GM19455 (cell line): Measurements from ENCODE around the gene ATL2.

Experiments
- ATAC-seq: cut with Tn5 transposase; IDR thresholded peaks from one replicate; pipeline ENCODE4 v1.9.1; 2021; ENCODE audit not compliant: unreplicated experiment

ATL2 gene

DNA sequence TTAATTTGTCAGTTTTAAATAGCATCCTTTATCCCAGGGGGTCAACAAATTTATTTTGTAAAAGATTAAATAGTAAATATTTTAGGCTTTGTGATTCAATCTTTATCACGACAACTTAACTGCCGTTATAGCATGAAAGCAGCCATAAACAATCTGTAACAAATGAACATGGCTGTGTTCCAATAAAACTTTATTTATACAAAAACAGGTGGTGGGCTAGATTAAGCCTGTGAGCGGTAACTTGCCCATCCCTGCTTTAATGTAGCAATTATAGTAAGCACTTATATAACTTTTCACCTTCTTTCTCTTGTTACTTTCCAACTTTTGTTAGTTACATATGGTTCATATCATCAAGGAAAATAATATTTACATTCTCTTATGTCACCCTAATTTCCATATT is 121.9 kb downstream of the ATL2 start:
- no peak for ATAC-seq

DNA sequence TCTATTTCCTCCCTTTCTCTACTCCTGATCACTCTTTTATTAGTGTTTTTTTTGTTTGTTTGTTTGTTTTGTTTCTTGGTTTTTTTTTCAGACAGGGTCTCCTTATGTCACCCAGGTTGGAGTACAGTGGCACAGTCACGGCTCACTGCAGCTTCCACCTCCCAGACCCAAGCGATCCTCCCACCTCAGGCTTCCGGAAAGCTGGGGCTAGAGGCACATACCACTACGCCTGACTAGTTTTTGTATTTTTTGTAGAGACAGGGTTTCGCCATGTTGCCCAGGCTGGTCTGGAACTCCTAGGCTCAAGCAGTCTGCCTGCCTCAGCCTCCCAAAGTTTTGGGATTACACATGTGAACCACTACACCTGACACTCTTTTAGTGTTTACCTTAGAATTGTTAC is 122.3 kb downstream of the ATL2 start:
- ATAC-seq = no peak

GRCh38 chr2:38251940-38252339 is 125.1 kb downstream of the ATL2 start:
- no peak for ATAC-seq

DNA sequence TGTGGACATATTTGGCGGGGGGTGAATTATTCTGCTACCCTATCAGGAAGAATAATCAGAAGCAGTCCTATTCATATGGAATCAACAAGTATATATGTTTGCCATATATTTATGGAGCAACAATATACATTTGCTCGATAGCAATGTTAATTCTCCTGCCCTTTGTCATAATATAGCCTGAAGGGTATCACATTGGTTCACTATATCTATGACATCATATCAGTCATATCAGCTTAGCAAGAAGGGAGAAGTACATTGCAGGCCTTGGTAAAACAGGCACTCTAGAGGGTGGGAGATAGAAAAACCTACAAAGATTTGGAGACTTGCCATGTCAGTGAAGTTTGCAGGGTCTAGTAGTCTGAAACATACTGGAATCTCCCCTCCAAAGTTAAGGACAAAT is 128.4 kb downstream of the ATL2 start:
- no peak for ATAC-seq

GRCh38 chr2:38248255-38248654 is 128.8 kb downstream of the ATL2 start:
- no peak for ATAC-seq

DNA sequence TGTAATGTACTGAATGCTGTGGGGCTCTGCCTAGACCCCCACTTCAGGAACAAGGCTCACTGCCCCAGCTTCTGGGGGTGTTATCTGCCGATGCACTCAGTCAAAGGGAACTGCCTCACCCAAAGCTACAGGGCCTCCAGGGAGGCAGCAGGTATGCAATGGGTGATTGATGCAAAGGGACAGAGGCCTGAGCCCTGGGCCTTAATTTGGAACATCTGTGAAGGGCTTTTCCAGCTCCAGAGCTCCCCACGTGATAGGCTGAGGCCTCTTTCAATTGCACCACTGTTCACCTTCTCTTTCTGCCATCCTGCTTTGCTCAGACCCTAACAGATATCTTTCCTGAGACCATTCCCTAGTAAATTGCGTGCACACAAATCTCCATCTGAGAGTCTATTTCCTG is 131.0 kb downstream of the ATL2 start:
- no peak for ATAC-seq

- no peak for ATAC-seq
Measured at GRCh38 chr2:38245114-38245641, 131.9 kb downstream of the ATL2 start.

DNA sequence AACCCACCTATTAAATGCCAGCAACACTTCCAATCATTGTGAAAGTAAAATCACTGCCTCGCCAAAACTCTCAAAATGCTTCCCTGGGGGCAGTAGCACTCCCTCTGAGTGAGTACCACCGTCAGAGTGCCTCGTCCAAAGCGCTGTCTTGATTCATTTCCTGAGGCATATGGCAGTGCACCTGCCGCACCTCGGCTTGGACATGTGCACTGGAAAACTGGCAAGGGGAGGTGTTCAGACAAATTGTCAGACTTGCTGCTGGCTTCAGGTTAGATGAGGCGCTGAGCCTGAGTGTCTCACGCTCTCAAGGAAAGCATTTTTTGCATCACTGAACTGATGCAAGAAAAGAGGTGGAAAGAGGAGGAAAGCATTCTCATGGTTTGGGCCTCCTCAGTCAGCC is 132.8 kb downstream of the ATL2 start:
- ATAC-seq = no peak
